ENCODE data around the gene FRMD3.

The FRMD3 gene

DNA sequence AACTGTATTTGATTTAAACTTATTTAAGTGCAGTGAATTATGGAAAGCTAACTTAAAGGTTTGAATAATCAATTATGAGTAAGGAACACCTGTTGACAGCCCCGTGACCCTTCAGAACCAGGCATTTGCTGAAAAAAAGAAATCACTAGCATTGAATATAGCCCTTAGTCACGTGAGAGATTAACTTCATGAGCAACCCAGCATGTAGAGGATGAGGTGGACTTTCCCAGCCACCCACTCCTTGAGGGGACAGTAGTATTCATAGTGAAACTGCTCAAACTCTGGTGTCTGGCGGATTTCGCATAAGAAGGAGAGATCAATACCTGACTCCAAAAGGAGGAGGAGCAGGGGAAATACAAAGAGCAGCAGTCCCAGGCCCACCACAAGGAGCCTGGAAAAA is 290.5 kb downstream of the FRMD3 start:
- Histone ChIP-seq H3K4me3 (ENCODE audit: low read depth, low read length) (no peak overlapping the region), H3K9me3 (ENCODE audit: severe bottlenecking) (no peaks in the 10 kb centered on the region), H3K36me3 (no peaks in the 10 kb centered on the region), H3K27me3 (ENCODE audit: insufficient read depth, low read depth, severe bottlenecking) (no peaks in the 10 kb centered on the region), H3K27ac (no peak overlapping the region)
- DNase-seq: no peak
- TF ChIP-seq, protein P1, sequence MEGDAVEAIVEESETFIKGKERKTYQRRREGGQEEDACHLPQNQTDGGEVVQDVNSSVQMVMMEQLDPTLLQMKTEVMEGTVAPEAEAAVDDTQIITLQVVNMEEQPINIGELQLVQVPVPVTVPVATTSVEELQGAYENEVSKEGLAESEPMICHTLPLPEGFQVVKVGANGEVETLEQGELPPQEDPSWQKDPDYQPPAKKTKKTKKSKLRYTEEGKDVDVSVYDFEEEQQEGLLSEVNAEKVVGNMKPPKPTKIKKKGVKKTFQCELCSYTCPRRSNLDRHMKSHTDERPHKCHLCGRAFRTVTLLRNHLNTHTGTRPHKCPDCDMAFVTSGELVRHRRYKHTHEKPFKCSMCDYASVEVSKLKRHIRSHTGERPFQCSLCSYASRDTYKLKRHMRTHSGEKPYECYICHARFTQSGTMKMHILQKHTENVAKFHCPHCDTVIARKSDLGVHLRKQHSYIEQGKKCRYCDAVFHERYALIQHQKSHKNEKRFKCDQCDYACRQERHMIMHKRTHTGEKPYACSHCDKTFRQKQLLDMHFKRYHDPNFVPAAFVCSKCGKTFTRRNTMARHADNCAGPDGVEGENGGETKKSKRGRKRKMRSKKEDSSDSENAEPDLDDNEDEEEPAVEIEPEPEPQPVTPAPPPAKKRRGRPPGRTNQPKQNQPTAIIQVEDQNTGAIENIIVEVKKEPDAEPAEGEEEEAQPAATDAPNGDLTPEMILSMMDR (IDR thresholded peaks at IDR 0.05; ENCODE audit: low read depth, low read length): no peak

DNA sequence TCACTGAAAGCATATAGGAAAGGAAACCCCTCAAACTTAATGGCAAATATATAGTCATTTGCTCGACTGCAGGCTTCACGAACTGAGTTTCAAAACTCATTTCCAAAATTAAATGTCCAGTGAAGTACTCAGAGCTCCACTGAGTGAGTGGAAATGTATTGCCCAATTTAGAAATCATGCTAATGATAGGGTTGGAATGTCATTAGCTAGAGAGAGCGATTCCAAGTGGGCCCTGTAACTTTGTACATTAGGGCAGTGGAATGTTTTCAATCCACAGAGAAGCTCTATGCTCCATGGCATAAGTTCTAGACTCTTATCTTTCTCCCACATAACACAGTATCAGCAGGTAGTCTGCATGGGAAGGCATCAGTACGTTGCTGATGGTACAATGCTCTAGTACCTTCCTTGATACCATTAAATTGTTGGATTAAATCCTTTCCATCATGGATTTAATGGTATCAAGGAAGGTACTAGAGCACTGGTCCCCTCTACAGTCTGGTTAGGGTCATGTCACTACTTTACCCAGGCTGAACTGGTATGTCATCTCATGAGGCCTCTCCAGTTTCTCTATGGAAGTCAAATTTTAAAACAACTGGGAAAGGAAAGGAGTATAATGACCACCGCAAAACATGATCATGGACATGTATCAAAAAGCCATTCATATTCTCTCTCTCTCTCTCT is 292.1 kb downstream of the FRMD3 start:
- DNase-seq: no peak
- Histone ChIP-seq H3K27ac (no peak overlapping the region), H3K36me3 (no peaks in the 10 kb centered on the region), H3K9me3 (ENCODE audit: severe bottlenecking) (no peaks in the 10 kb centered on the region), H3K4me3 (ENCODE audit: low read depth, low read length) (no peak overlapping the region), H3K27me3 (ENCODE audit: insufficient read depth, low read depth, severe bottlenecking) (no peaks in the 10 kb centered on the region)
- TF ChIP-seq, protein P1 (IDR thresholded peaks at IDR 0.05; ENCODE audit: low read depth, low read length): no peak

DNA sequence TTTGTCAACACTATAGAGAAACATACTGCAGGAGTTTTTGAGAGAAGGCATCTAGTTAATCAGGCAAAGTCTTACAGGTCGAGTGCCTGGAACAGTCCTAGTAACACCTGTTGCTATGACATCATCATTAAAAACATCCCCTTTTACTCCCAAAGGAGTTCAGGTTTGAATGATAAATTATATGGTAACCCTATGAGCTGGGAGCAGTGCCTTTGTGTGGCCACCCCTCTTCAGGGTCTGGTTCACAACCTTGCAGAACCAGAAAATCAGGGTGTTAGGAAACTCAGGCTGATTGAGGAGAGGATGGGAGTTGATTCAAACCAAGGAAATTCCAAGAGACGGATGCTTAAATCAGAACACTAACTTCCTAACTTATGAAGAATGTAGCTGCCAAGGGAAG is 296.1 kb downstream of the FRMD3 start:
- Histone ChIP-seq H3K36me3 (no peaks in the 10 kb centered on the region), H3K27ac (no peak overlapping the region), H3K9me3 (ENCODE audit: severe bottlenecking) (no peaks in the 10 kb centered on the region), H3K27me3 (ENCODE audit: insufficient read depth, low read depth, severe bottlenecking) (no peaks in the 10 kb centered on the region), H3K4me3 (ENCODE audit: low read depth, low read length) (no peak overlapping the region)
- DNase-seq: no peak
- TF ChIP-seq, protein P1 (IDR thresholded peaks at IDR 0.05; ENCODE audit: low read depth, low read length): no peak

DNA sequence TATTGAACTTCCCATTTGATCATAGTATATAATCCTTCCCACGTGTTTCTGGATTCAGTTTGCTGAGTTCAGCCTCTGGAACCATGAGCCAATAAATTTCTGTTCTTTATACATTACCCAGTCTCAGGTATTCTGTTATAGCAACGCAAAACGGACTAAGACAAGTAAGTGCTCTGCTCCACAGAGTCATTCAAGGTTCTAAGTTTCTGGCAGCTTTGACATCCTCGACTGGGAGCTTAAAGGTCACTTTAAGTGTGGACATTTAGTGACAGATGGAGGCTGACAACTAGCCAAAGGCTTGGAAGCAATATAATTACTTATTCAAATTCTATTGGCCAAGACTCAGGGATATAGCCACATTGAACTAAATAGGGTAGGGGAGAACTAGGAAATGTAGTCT is 297.5 kb downstream of the FRMD3 start:
- DNase-seq: no peak
- TF ChIP-seq, protein P1 (IDR thresholded peaks at IDR 0.05; ENCODE audit: low read depth, low read length): no peak
- no peaks in the 10 kb centered on the region for H3K36me3 ChIP-seq
- H3K27ac ChIP-seq: no peak overlapping the region
- H3K9me3 ChIP-seq (ENCODE audit: severe bottlenecking): no peaks in the 10 kb centered on the region
- H3K4me3 ChIP-seq (ENCODE audit: low read depth, low read length): no peak overlapping the region
- no peaks in the 10 kb centered on the region for H3K27me3 ChIP-seq (ENCODE audit: insufficient read depth, low read depth, severe bottlenecking)

DNA sequence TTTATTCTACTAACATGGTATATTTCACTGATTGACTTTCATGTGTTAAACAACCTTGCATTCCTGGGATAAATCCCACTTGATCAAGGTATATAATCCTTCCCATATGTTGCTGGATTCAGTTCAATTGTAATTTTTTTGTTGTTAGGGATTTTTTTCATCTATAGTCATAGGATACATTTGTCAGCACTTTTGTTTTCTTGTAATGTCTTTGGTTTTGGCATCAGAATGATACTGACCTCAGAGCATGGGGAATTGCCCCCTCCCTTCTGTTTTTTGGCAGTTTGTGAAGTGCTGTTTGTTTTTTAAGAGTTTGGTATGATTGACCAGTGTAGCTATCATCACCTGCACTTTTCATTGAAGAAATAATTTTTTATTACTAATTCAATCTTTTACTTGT is 298.5 kb downstream of the FRMD3 start:
- Histone ChIP-seq H3K27me3 (ENCODE audit: insufficient read depth, low read depth, severe bottlenecking) (no peaks in the 10 kb centered on the region), H3K27ac (no peak overlapping the region), H3K36me3 (no peaks in the 10 kb centered on the region), H3K4me3 (ENCODE audit: low read depth, low read length) (no peak overlapping the region), H3K9me3 (ENCODE audit: severe bottlenecking) (no peaks in the 10 kb centered on the region)
- DNase-seq: no peak
- TF ChIP-seq, protein P1 (IDR thresholded peaks at IDR 0.05; ENCODE audit: low read depth, low read length): no peak
